Suprapubic skin (tissue), 4 donors: ENCODE results near the gene STRN. TPM values are rescaled to one million over a fixed set of nuclear protein-coding genes. Genes with fewer than 3 reads are reported as not detected.

ENCODE experiments used
- DNase-seq, 2 donors: peaks; one replicate each; pipeline ENCODE4 v3.0.0-alpha.2; 2019; ENCODE audit warnings: low spot score in 2 of 2
- H3K27ac ChIP-seq: fragments of 200-600 bp; sonication (generic); one replicate; pipeline ENCODE4 v1.5.1; 2019
- H3K27me3 ChIP-seq: fragments of 200-600 bp; sonication (generic); one replicate; pipeline ENCODE4 v1.5.1; 2019
- H3K36me3 ChIP-seq: fragments of 200-600 bp; sonication (generic); one replicate; pipeline ENCODE4 v1.5.1; 2019
- H3K4me1 ChIP-seq: fragments of 200-600 bp; sonication (generic); one replicate; pipeline ENCODE4 v1.5.1; 2019
- H3K4me3 ChIP-seq: fragments of 200-600 bp; sonication (generic); one replicate; pipeline ENCODE4 v1.5.1; 2019; ENCODE audit warnings: mild to moderate bottlenecking
- H3K9me3 ChIP-seq: fragments of 200-600 bp; sonication (generic); one replicate; pipeline ENCODE4 v1.5.1; 2019
- CTCF ChIP-seq, 2 donors: fragments of 200-600 bp in 1 of 2; fragments of 450-650 bp in 1 of 2; sonication (generic) in 1 of 2; IDR thresholded peaks; one replicate each; pipeline ENCODE4 v1.5.1; 2016 to 2019; ENCODE audit warnings: antibody characterized with exemption in 2 of 2, mild to moderate bottlenecking in 1 of 2, moderate library complexity in 1 of 2
- EP300 ChIP-seq: sonication (generic); formaldehyde crosslinking; IDR thresholded peaks from one replicate; pipeline ENCODE4 v1.6.1; 2017; ENCODE audit warnings: antibody characterized with exemption
- POLR2A ChIP-seq, 2 donors: fragments of 450-650 bp; IDR thresholded peaks; one replicate each; pipeline ENCODE4 v1.6.1; 2017; ENCODE audit warnings: antibody characterized with exemption in 2 of 2, mild to moderate bottlenecking in 2 of 2, moderate library complexity in 2 of 2
- POLR2AphosphoS5 ChIP-seq, 3 donors: sonication (generic); formaldehyde crosslinking; IDR thresholded peaks; one replicate each; pipeline ENCODE4 v1.6.1; 2017; ENCODE audit warnings: antibody characterized with exemption in 3 of 3
- WGBS: methylation state at CpG from one replicate; pipeline ENCODE4 v1.1.5; 2018; 5-methylcytosine and 5-hydroxymethylcytosine counted together
- total RNA-seq, 4 donors: library from RNA; depleted of rRNA; stranded (reverse); fragments of >200 nt; gene quantifications; one replicate each; pipeline ENCODE4 v1.1.0, GENCODE V29; 2016

The STRN gene
- total RNA-seq, 4 donors from 2014 or later = 28.6 to 39.6 (median 37.5) TPM

- WGBS = 91% methylated on average over 13 of the region's 35 CpGs
- Histone ChIP-seq H3K9me3 (no peaks in the 10 kb centered on the region), H3K4me1 (no peaks in the 10 kb centered on the region), H3K36me3 (no peaks in the 10 kb centered on the region), H3K4me3 (no peak overlapping the region), H3K27ac (no peak overlapping the region), H3K27me3 (no peaks in the 10 kb centered on the region)
- no peak for DNase-seq
- TF ChIP-seq CTCF (IDR thresholded peaks at IDR 0.05) (no peak), POLR2AphosphoS5 (IDR thresholded peaks at IDR 0.05) (no peak), POLR2A (IDR thresholded peaks at IDR 0.05) (no peak), EP300 (no peak)
Observed at GRCh38 chr2:36808386-36809068, 157.8 kb downstream of the STRN start.

GRCh38 chr2:36807223-36807886, 159.0 kb downstream of the STRN start:
- DNase-seq = no peak
- WGBS = 38% methylated on average over 5 of the region's 5 CpGs
- no peak overlapping the region for H3K27ac ChIP-seq
- H3K9me3 ChIP-seq = no peaks in the 10 kb centered on the region
- H3K4me3 ChIP-seq = no peak overlapping the region
- TF ChIP-seq CTCF (IDR thresholded peaks at IDR 0.05) (no peak), POLR2AphosphoS5 (IDR thresholded peaks at IDR 0.05) (no peak), POLR2A (IDR thresholded peaks at IDR 0.05) (no peak)
- H3K27me3 ChIP-seq = no peaks in the 10 kb centered on the region
- H3K36me3 ChIP-seq = no peaks in the 10 kb centered on the region
- no peaks in the 10 kb centered on the region for H3K4me1 ChIP-seq

- no peaks in the 10 kb centered on the region for H3K4me1 ChIP-seq
- TF ChIP-seq EP300 = no peak
- no peak for TF ChIP-seq CTCF (IDR thresholded peaks at IDR 0.05)
- TF ChIP-seq POLR2AphosphoS5 (IDR thresholded peaks at IDR 0.05) = no peak
- no peak for TF ChIP-seq POLR2A (IDR thresholded peaks at IDR 0.05)
- no peak overlapping the region for H3K27ac ChIP-seq
- H3K36me3 ChIP-seq = no peaks in the 10 kb centered on the region
- WGBS = 85% methylated on average over 11 of the region's 11 CpGs
- no peak for DNase-seq
- H3K4me3 ChIP-seq = no peak overlapping the region
- H3K27me3 ChIP-seq = no peaks in the 10 kb centered on the region
- H3K9me3 ChIP-seq = no peaks in the 10 kb centered on the region
Observed at GRCh38 chr2:36805635-36806224, 160.6 kb downstream of the STRN start.

GRCh38 chr2:36802952-36803351, 163.4 kb downstream of the STRN start:
- TF ChIP-seq POLR2AphosphoS5 (IDR thresholded peaks at IDR 0.05) = no peak
- no peak for TF ChIP-seq CTCF (IDR thresholded peaks at IDR 0.05)
- no peak for TF ChIP-seq EP300
- no peak for TF ChIP-seq POLR2A (IDR thresholded peaks at IDR 0.05)
- no peaks in the 10 kb centered on the region for H3K9me3 ChIP-seq
- H3K4me1 ChIP-seq = no peaks in the 10 kb centered on the region
- no peak for DNase-seq
- H3K27me3 ChIP-seq = no peaks in the 10 kb centered on the region
- H3K36me3 ChIP-seq = no peaks in the 10 kb centered on the region
- 80% methylated on average over 3 of the region's 3 CpGs for WGBS
- H3K27ac ChIP-seq = no peak overlapping the region
- no peak overlapping the region for H3K4me3 ChIP-seq

DNA sequence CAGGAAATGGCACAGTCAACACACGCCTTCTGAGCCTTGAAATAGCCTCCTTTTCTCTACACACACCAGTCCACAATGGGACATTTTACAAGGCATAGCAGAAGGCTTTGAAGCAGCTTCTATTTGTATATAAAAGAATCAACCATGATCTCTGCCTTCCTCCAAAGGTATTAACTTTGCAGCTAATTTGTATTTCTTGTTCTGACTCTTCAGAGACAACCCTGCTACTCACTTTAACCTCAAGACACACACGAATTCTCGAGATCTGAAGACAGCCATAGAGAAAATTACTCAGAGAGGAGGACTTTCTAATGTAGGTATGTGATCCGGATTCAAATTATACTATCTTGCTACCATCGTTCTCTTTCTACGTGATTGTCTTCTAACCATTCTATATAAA, 165.2 kb downstream of the STRN start:
- no peaks in the 10 kb centered on the region for H3K9me3 ChIP-seq
- no peak overlapping the region for H3K27ac ChIP-seq
- WGBS = 91% methylated on average over 6 of the region's 6 CpGs
- TF ChIP-seq CTCF (IDR thresholded peaks at IDR 0.05) (no peak), POLR2A (IDR thresholded peaks at IDR 0.05) (no peak), POLR2AphosphoS5 (IDR thresholded peaks at IDR 0.05) (no peak), EP300 (no peak)
- H3K4me1 ChIP-seq = no peaks in the 10 kb centered on the region
- DNase-seq = no peak
- no peaks in the 10 kb centered on the region for H3K36me3 ChIP-seq
- H3K4me3 ChIP-seq = no peak overlapping the region
- no peaks in the 10 kb centered on the region for H3K27me3 ChIP-seq
